HepG2 (cell line): ENCODE results near the gene AFDN. TPM values are rescaled to one million over a fixed set of nuclear protein-coding genes. Genes with fewer than 3 reads are reported as not detected.

Source experiments
- ATAC-seq: fragments of 200-7000 bp; cut with Tn5 transposase; 3 replicates; pipeline ENCODE4 v1.9.1; 2020; ENCODE audit warnings: mild to moderate bottlenecking, moderate library complexity
- BruUV-seq: library from RNA; stranded (reverse); fragments of 400-500 nt; replicated peaks from 2 replicates; lab custom pipeline; 2021; lab: Mats Ljungman, UMichigan
- CTCF ChIA-PET: fragments of 300-600 bp; formaldehyde crosslinking; extraction: SDS; loops from one replicate; lab custom pipeline; 2021; ENCODE audit warnings: low total read pairs, inconsistent platforms, low intra/inter-chr PET ratio; lab: Yijun Ruan, JAX
- POLR2A ChIA-PET: fragments of 350-600 bp; sonication (Branson Sonifier 250); formaldehyde crosslinking; loops from one replicate; lab custom pipeline; 2020; ENCODE audit warnings: antibody characterized with exemption, inconsistent platforms; lab: Yijun Ruan, JAX
- DNase-seq: peaks from one replicate; pipeline ENCODE4 v3.0.0-alpha.2; 2015; ENCODE audit warnings: low spot score
- FAIRE-seq: peaks from 3 replicates; lab custom pipeline; 2011; peaks lifted over from hg19 to GRCh38; lab: Jason Lieb, UNC
- H2AFZ ChIP-seq: one replicate; pipeline ENCODE4 v1.6.1; 2011; ENCODE audit warnings: low read length, inconsistent platforms
- H3K27ac ChIP-seq: fragments of 300-600 bp; 3 replicates; pipeline ENCODE4 v1.8.0; 2011; ENCODE audit warnings: mixed run types, mild to moderate bottlenecking, mixed read lengths, low read length, inconsistent platforms; ENCODE audit not compliant: insufficient read depth; ENCODE audit errors: extremely low read length
- H3K27me3 ChIP-seq, 2 experiments: fragments of 200-600 bp in 1 of 2; 2 replicates in 1 of 2; 3 replicates in 1 of 2; pipeline versions ENCODE4 v1.6.0 to v1.8.0; 2011; ENCODE audit warnings: low read length in 2 of 2, mild to moderate bottlenecking in 2 of 2, moderate library complexity in 2 of 2, inconsistent platforms in 1 of 2; ENCODE audit not compliant: insufficient read depth in 2 of 2, control insufficient read depth in 1 of 2
- H3K36me3 ChIP-seq, 2 experiments: fragments of 200-600 bp in 1 of 2; replicated peaks in 1 of 2; 2 replicates in 1 of 2; 3 replicates in 1 of 2; pipeline versions ENCODE4 v1.5.1 to v1.8.0; 2011; ENCODE audit warnings: low read length in 2 of 2, inconsistent platforms in 1 of 2; ENCODE audit not compliant: insufficient read depth in 2 of 2, control insufficient read depth in 1 of 2
- H3K4me1 ChIP-seq: 2 replicates; pipeline ENCODE4 v1.5.1; 2012; ENCODE audit warnings: low read length, inconsistent platforms; ENCODE audit not compliant: insufficient read depth
- H3K4me2 ChIP-seq: 2 replicates; pipeline ENCODE4 v1.6.0; 2011; ENCODE audit warnings: low read depth, low read length, inconsistent platforms
- H3K4me3 ChIP-seq, 3 experiments: fragments of 200-600 bp in 1 of 3; sonication (generic), shearing (Covaris generic) in 1 of 3; replicated peaks in 1 of 3; 2 replicates each; pipeline ENCODE4 v1.5.1; 2011 to 2016; ENCODE audit warnings: low read length in 3 of 3, inconsistent platforms in 2 of 3, low read depth in 2 of 3, mild to moderate bottlenecking in 2 of 3, control low read depth in 1 of 3, mixed read lengths in 1 of 3; ENCODE audit not compliant: insufficient read depth in 1 of 3
- H3K79me2 ChIP-seq: one replicate; pipeline ENCODE4 v1.6.1; 2011; ENCODE audit warnings: low read length, inconsistent platforms; ENCODE audit not compliant: insufficient read depth
- H3K9ac ChIP-seq: 2 replicates; pipeline ENCODE4 v1.6.0; 2011; ENCODE audit warnings: mild to moderate bottlenecking, low read depth, low read length, inconsistent platforms; ENCODE audit not compliant: insufficient read depth
- H3K9me3 ChIP-seq: 2 replicates; pipeline ENCODE4 v1.5.1; 2012; ENCODE audit warnings: mild to moderate bottlenecking, low read length
- H4K20me1 ChIP-seq: 2 replicates; pipeline ENCODE4 v1.6.0; 2011; ENCODE audit warnings: inconsistent platforms, mild to moderate bottlenecking, low read length, moderate library complexity; ENCODE audit not compliant: insufficient read depth
- ATF1 ChIP-seq: IDR thresholded peaks from 2 replicates; pipeline ENCODE4 v1.6.1; 2016; ENCODE audit warnings: mild to moderate bottlenecking, control low read depth
- BRCA1 ChIP-seq: sonication (generic); formaldehyde crosslinking; IDR thresholded peaks from 2 replicates; pipeline ENCODE4 v1.4.0; 2020; ENCODE audit warnings: missing genetic modification reagents
- HIVEP1 ChIP-seq: sonication (generic); formaldehyde crosslinking; IDR thresholded peaks from 2 replicates; pipeline ENCODE4 v1.4.0; 2020; ENCODE audit warnings: mild to moderate bottlenecking, missing genetic modification reagents
- HOXA9 ChIP-seq: sonication (generic); formaldehyde crosslinking; IDR thresholded peaks from 2 replicates; pipeline ENCODE4 v1.8.1; 2022; ENCODE audit warnings: missing genetic modification reagents, mild to moderate bottlenecking, moderate library complexity, borderline replicate concordance
- MBNL3 ChIP-seq: fragments of 250-450 bp; sonication (Bioruptor Pico); conservative IDR thresholded peaks from 2 replicates; pipeline ENCODE4 v1.8.0; 2022; ENCODE audit warnings: mild to moderate bottlenecking, inconsistent platforms
- YY1 ChIP-seq: IDR thresholded peaks from 2 replicates; pipeline ENCODE4 v1.6.1; 2011; ENCODE audit warnings: low read length, low read depth, moderate library complexity, mild to moderate bottlenecking; ENCODE audit not compliant: insufficient read depth, insufficient replicate concordance
- ZBTB44 ChIP-seq: sonication (generic); formaldehyde crosslinking; IDR thresholded peaks from 2 replicates; pipeline ENCODE4 v1.4.0; 2020; ENCODE audit warnings: missing genetic modification reagents
- ZNF235 ChIP-seq: sonication (generic); formaldehyde crosslinking; IDR thresholded peaks from 2 replicates; pipeline ENCODE4 v1.8.1; 2023; ENCODE audit warnings: mild to moderate bottlenecking, missing genetic modification reagents, borderline replicate concordance
- ZNF710 ChIP-seq: sonication (generic); formaldehyde crosslinking; IDR thresholded peaks from 2 replicates; pipeline ENCODE4 v1.5.0; 2020; ENCODE audit warnings: mild to moderate bottlenecking, missing genetic modification reagents, borderline replicate concordance
- WGBS: methylation state at CpG from one replicate; pipeline ENCODE4 v1.1.6; 2017; ENCODE audit warnings: low lambda C conversion rate; 5-methylcytosine and 5-hydroxymethylcytosine counted together
- in situ Hi-C: cut with HindIII; loops from 2 replicates; pipeline ENCODE4 v1.10.0; 2017; ENCODE audit warnings: low pct_unique_long_range_greater_than_20kb; ENCODE audit not compliant: extremely low pct_ligation_motif_present
- intact Hi-C: fragments of 100-400 bp; cut with micrococcal nuclease; formaldehyde crosslinking; loops from one replicate; pipeline ENCODE4 v1.10.0; 2022; ENCODE audit not compliant: unreplicated experiment
- polyA plus RNA-seq, 8 experiments: library from polyadenylated mRNA; depleted of rRNA in 3 of 8; stranded (reverse) in 7 of 8; unstranded in 1 of 8; fragments of >200 nt; fragmentation: Illumina TruSeq in 4 of 8; extraction: Trizol in 4 of 8; gene quantifications; 2 replicates each; pipeline versions ENCODE4 v1.2.1 to v1.2.3, GENCODE V29; 2011 to 2016; ENCODE audit warnings: low read depth in 4 of 8, missing spikeins in 1 of 8, mixed read lengths in 1 of 8; ENCODE audit not compliant: insufficient read depth in 1 of 8
- total RNA-seq, 5 experiments: library from RNA; depleted of rRNA; stranded (reverse); fragments of >200 nt; fragmentation: Illumina TruSeq; extraction: Trizol; gene quantifications; 2 replicates each; pipeline ENCODE4 v1.2.3, GENCODE V29; 2016; ENCODE audit warnings: low read depth in 1 of 5

The AFDN gene
- total and polyA plus RNA-seq, 2 of the 13 experiments (the other 11 are each of a cell fraction or from before 2014, with no cell fraction given), result 136 to 151 TPM

- TF ChIP-seq ZNF710 (CRISPR knock-in tag) (no peak), ZBTB44 (no peak), ZNF235 (CRISPR knock-in tag) (no peak), MBNL3 (CRISPR knock-in tag) (no peak), HIVEP1 (CRISPR knock-in tag) (no peak)
These were observed 29.2 kb downstream of the AFDN start (continued) for GRCh38 chr6:167855825-167856425.

GRCh38 chr6:167856474-167856873, 29.8 kb downstream of the AFDN start:
- Histone ChIP-seq H3K79me2 (peaks cover 100% of the 10 kb centered on the region), H3K9me3 (no peaks in the 10 kb centered on the region), H3K4me1 (peaks cover 92% of the 10 kb centered on the region), H3K27ac (peak overlapping the region; percentile 75), H4K20me1 (peaks cover 65% of the 10 kb centered on the region), H3K27me3 (no peaks in the 10 kb centered on the region), H3K4me2 (no peak overlapping the region; the same call in 1 of the 2 replicates), H3K36me3 (no peaks in the 10 kb centered on the region; a peak in 1 of 5 replicates), H2AFZ (no peak overlapping the region), H3K9ac (peak overlapping the region; percentile 25; the same call in 1 of the 2 replicates), H3K4me3 (no peak overlapping the region)
- TF ChIP-seq HOXA9 (CRISPR knock-in tag) (no peak), YY1 (no peak), BRCA1 (CRISPR knock-in tag) (no peak), ATF1 (CRISPR knock-in tag) (0 out of 2 replicates have a peak, but pooled peaks have one; percentile 17)
- in situ Hi-C loops (no loop called here), intact Hi-C loops (no loop called here)
- DNase-seq (no peak), ATAC-seq (no peak), FAIRE-seq (no peak)
- CTCF ChIA-PET, result no interaction called here
- BruUV-seq, result TSS peak; percentile 5
- POLR2A ChIA-PET, result interaction anchor here (0.6 to 1.4 kb wide), 5 partner anchors 10 to 180 kb away, joined by 3 to 9 read pairs (median 4); no protein-coding TSS in a partner anchor
- WGBS, result 98% methylated on average over 1 of the region's 1 CpG
